Measurements from ENCODE around the gene PCED1A. TPM values are rescaled to one million over a fixed set of nuclear protein-coding genes. Genes with fewer than 3 reads are reported as not detected.

PCED1A gene, protein sequence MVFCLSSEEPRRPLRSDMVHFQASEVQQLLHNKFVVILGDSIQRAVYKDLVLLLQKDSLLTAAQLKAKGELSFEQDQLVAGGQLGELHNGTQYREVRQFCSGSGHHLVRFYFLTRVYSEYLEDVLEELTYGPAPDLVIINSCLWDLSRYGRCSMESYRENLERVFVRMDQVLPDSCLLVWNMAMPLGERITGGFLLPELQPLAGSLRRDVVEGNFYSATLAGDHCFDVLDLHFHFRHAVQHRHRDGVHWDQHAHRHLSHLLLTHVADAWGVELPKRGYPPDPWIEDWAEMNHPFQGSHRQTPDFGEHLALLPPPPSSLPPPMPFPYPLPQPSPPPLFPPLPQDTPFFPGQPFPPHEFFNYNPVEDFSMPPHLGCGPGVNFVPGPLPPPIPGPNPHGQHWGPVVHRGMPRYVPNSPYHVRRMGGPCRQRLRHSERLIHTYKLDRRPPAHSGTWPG
- 18.5 and 19.6 TPM in 2 replicates for total RNA-seq

DNA sequence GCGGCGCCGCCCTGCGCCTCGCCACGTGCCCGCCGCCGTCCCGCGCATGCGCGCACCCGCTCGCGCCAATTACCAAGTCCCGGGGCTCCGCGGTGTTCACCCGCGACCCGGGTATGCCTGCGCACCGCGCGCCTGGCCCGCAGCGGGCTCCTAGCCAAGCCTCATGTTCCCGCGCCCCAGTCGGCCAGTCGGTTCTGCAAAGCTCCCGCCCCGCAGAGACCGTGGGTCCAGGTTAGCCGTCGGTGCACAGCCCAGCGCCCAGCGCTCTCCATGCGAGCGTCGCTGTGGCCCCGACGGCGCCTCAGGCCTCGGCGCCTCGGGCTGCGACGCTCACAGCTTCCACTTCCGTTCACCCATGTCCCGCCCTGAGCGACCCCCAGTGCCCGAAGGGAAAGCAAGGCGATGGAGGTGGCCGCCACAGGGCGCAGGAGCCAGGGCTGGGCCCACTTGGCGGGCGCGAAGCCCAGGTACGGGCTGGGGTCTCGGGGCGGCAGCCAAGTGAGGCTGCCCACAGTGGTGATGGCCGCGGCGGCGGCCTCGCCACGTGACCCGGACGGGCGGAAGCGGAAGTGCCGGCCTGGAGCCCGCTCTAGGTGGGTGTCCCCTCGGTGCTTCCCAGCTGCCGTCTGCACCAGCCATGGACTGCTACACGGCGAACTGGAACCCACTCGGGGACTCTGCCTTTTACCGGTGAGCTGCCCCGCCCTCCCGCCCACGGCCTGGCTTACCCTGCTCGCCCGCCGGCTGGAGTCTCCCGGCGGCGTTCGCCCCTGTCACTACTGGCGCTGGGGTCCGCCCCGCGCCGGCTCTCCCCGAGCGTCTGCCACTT is at the start of gene PCED1A, which contains the start of gene VPS16:
Gene PCED1A (minus strand): TSS at position 518 of the 829 bp plus-strand sequence. CDS start 743 bp downstream, outside the sequence.
Gene VPS16 (plus strand): TSS at position 608 of the 829 bp plus-strand sequence. CDS start 30 bp downstream, at position 638.

DNA sequence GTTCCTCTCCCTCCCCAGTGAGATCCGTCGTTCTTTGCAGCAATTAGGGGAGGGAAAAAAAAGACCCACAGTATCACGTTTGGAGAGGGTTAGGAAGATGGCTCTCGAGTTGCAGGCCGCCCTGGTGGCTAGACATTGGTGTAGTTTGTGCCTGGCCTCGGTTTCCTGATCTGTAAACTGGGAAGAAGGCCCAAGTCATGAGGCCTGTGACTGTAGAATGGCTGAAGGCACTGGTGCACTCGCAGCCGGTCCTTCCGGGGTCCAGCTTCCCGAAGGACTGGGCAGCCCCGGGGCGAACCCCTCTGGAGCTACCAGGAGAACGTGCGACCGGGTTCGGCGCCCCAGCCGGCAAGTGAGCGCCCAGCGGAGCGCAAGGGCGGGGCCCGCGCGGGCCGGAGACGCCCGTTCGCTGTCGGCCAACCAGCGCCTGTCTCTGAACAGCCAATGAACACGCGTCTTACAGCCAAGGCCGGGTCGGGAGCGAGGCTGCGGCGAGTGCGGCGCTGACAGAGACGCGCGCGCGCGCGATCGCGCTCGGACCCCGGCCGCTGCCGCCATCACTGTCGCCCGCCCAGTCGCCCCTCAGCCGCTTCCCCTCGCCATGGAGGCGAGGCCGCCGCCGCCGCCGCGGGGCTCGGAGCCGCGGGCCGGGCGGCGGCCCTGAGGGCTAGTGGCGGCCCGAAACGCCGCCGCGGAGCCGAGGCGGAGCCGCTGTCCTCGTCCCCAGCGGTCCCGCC is 32.7 kb upstream of the PCED1A start, which contains the start of gene PTPRA:
Gene PTPRA (plus strand): TSS at position 472 of the 737 bp plus-strand sequence. CDS start 90,797 bp downstream, outside the sequence.

DNA sequence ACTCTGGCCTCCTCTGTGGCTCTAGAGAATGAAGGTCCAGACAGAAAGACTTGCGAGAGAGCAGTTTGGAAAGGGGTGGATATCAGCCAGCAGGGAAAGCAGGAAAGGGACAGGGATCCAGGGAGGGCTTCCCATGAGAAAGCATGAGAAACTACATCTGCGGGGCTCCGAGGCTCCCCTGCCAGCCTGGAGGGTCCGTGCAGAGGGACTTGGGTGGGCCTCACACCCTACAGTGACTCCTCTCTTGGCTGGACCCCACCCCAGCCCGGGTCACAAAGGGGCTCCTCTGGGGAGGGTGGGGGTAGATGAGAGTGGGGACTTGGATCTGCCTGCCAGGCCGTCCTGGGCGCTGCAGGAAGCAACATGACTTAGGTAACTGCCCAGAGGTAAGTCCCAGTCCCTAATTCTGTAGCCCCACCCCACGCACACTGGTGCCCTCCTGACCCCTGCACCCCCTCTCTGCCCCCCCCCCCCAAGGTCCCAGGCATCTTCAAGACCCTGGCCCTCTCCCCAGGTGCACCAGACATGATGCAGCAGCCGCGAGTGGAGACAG is 24.3 kb downstream of the PCED1A start, which contains the start of gene TMEM239:
Gene TMEM239 (plus strand): TSS at position 335 of the 553 bp plus-strand sequence. CDS start 191 bp downstream, at position 526.

GRCh38 chr20:2814587-2815051 is 25.8 kb downstream of the PCED1A start, which contains the start of gene C20orf141:
Gene C20orf141 (plus strand): TSS chr20:2814987. CDS start chr20:2815185, 198 bp downstream.

DNA sequence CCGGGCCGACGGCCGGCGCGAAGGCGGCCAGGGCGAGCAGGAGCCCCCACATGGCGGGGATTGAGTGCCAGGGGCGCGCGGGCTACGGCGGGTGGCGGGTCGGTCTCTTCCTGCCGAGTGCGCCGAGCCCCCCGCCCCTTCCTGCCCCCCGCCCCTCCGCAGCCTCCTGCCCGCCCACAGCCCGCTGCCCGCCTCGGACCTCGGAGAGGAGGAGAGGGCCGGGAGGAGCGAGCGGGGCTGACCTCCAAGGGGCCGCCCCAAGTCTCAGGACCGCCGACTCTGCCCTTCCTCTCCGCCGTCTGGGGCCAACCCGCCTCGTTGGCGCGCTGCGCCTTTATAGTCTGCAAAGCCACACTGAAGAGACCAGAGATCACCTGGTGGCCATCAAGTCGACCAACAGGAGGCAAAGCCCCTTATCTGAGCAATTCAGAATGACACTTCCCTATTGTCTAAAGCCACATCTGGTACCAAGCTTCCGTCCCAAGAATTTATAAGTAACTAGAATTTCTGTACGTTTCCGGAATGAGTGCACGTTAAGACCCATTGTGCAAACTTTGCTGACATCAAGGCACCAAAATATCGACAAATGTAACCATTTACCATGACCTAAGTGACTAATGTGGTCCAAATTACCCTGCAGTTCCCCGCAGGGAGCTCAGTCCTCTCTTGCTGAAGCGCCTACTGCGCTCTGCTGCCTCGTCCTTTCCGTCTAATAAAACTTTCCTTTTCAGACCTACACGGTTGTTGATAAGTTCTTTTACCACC is 39.8 kb downstream of the PCED1A start, which contains the start of gene CPXM1:
Gene CPXM1 (minus strand): TSS at position 107 of the 765 bp plus-strand sequence. CDS start 55 bp downstream, at position 52.

Other genes with a start within 250 kb of the PCED1A start
- 234 and 264 TPM in 2 replicates for gene NOP56, start 188.0 kb downstream of the PCED1A start, total RNA-seq
- gene IDH3B, start 176.4 kb downstream of the PCED1A start, total RNA-seq = 128 and 129 TPM in 2 replicates
- gene EBF4, start 147.9 kb downstream of the PCED1A start, total RNA-seq = 0.76 and 1.9 TPM in 2 replicates
- 0.32 TPM in 1 of 2 replicates, not detected in the other for gene CPXM1, start 40.0 kb downstream of the PCED1A start, total RNA-seq
- gene C20orf141, start 25.7 kb downstream of the PCED1A start, total RNA-seq = not detected in 2 replicates
- not detected in 2 replicates for gene TMEM239, start 24.3 kb downstream of the PCED1A start, total RNA-seq
- gene VPS16, start 90 bp upstream of the PCED1A start, total RNA-seq = 46.1 and 53.3 TPM in 2 replicates
- gene PTPRA, start 32.8 kb upstream of the PCED1A start, total RNA-seq = 20.8 and 30.1 TPM in 2 replicates
- 0.30 TPM in 1 of 2 replicates, not detected in the other for gene GNRH2, start 203.0 kb upstream of the PCED1A start, total RNA-seq
- 65.5 and 75.4 TPM in 2 replicates for gene MRPS26, start 205.4 kb upstream of the PCED1A start, total RNA-seq
- not detected in 2 replicates for gene OXT, start 231.0 kb upstream of the PCED1A start, total RNA-seq
- gene AVP, start 244.1 kb upstream of the PCED1A start, total RNA-seq = not detected in 2 replicates

Measured in epithelial cell of umbilical artery (primary cell).